ENCODE measurements around the gene FOXO1.
A peak's percentile ranks its signal among the peaks of the same experiment; 100 is the strongest.

FOXO1 gene

GRCh38 chr13:40520916-40521315 lies 145.5 kb downstream of the FOXO1 start:
- no peak for DNase-seq (ENCODE audit: low read depth)
- no peak overlapping the region for H3K4me3 ChIP-seq (ENCODE audit: low read length)
- TF ChIP-seq, protein P1, sequence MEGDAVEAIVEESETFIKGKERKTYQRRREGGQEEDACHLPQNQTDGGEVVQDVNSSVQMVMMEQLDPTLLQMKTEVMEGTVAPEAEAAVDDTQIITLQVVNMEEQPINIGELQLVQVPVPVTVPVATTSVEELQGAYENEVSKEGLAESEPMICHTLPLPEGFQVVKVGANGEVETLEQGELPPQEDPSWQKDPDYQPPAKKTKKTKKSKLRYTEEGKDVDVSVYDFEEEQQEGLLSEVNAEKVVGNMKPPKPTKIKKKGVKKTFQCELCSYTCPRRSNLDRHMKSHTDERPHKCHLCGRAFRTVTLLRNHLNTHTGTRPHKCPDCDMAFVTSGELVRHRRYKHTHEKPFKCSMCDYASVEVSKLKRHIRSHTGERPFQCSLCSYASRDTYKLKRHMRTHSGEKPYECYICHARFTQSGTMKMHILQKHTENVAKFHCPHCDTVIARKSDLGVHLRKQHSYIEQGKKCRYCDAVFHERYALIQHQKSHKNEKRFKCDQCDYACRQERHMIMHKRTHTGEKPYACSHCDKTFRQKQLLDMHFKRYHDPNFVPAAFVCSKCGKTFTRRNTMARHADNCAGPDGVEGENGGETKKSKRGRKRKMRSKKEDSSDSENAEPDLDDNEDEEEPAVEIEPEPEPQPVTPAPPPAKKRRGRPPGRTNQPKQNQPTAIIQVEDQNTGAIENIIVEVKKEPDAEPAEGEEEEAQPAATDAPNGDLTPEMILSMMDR (IDR thresholded peaks at IDR 0.05; ENCODE audit: insufficient read depth, low read depth, low read length, missing control alignments): no peak

DNA sequence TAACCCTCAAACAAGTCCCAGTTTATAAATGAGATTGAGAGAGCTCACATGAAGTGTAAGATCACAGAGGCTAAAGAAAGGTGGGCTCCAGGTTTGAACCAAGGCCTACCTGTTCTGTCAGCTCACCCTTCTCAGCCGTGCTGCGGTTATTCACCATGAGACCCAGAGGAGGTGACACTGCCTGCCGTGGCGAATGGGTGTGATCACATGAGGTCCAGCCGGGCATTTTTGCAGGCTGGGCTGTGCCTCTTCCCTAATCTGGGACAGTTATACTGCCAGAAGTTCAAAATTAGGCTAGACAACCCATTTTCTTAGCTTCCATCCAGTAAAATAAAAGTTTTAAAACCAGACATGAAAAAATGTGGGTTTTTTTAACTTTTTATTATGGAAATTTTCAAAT lies 146.8 kb downstream of the FOXO1 start:
- DNase-seq (ENCODE audit: low read depth): no peak
- TF ChIP-seq, protein P1 (IDR thresholded peaks at IDR 0.05; ENCODE audit: insufficient read depth, low read depth, low read length, missing control alignments): no peak
- H3K4me3 ChIP-seq (ENCODE audit: low read length): no peak overlapping the region

DNA sequence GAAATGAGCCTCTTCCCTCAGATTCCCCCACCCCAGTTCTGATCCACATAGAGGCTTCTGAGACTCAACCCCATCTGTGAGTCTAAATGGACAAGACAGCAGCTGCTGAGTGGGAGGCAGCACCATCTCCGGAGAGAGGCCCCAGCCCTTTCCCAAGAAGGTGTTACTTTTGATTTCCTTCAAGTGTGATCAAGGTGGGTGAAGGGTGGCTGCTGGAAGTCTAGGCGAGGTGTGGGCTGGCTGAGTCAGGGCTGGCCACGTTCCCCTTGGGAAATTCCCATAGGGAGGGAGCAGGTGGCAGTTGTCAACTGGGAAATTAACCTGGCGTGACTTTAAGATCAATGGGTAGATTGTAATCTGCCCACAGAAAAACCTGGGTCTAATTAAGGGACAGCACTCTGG lies 148.0 kb downstream of the FOXO1 start:
- TF ChIP-seq, protein P1 (IDR thresholded peaks at IDR 0.05; ENCODE audit: insufficient read depth, low read depth, low read length, missing control alignments): no peak
- DNase-seq (ENCODE audit: low read depth): peak; percentile 61
- H3K4me3 ChIP-seq (ENCODE audit: low read length): no peak overlapping the region

GRCh38 chr13:40517486-40518480 lies 148.7 kb downstream of the FOXO1 start:
- TF ChIP-seq, protein P1 (IDR thresholded peaks at IDR 0.05; ENCODE audit: insufficient read depth, low read depth, low read length, missing control alignments): no peak
- no peak for DNase-seq (ENCODE audit: low read depth)
- H3K4me3 ChIP-seq (ENCODE audit: low read length): no peak overlapping the region

DNA sequence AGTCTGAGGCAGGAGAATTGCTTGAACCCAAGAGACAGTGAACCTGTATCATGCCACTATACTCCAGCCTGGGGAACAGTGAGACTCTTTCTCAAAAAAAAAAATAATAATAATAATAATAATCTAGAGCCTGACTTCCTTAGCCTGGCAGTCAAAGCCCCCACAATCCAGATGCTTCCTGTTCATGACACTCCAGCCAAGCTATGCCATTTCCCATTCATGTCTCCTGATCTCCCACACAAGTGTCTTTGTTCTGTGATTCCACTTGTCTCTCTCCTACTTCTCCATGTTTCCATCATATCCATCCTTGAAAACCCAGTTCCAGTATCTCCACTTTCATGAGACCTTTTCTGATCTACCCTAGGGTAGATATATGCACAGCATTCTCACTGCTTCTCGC lies 150.7 kb downstream of the FOXO1 start:
- TF ChIP-seq, protein P1 (IDR thresholded peaks at IDR 0.05; ENCODE audit: insufficient read depth, low read depth, low read length, missing control alignments): no peak
- DNase-seq (ENCODE audit: low read depth): no peak
- no peak overlapping the region for H3K4me3 ChIP-seq (ENCODE audit: low read length)

- no peak for DNase-seq (ENCODE audit: low read depth)
- TF ChIP-seq, protein P1 (IDR thresholded peaks at IDR 0.05; ENCODE audit: insufficient read depth, low read depth, low read length, missing control alignments): no peak
Observed at GRCh38 chr13:40514802-40515201, 151.6 kb downstream of the FOXO1 start.

More at GRCh38 chr13:40514802-40515201, 151.6 kb downstream of the FOXO1 start:
- no peak overlapping the region for H3K4me3 ChIP-seq (ENCODE audit: low read length)
